SK-N-SH treated with all-trans-retinoic acid at 6 μM for 48 hours (cell line): ENCODE results near the gene EXOC1L.

Experiments used
- ATAC-seq: fragments of 200-7000 bp; cut with Tn5 transposase; 3 replicates; pipeline ENCODE4 v1.9.1; 2020; ENCODE audit warnings: mild to moderate bottlenecking, moderate library complexity
- CSDC2 ChIP-seq: fragments of 250-450 bp; sonication (Bioruptor Pico); IDR thresholded peaks from 2 replicates; pipeline ENCODE4 v1.5.0; 2020; ENCODE audit warnings: mild to moderate bottlenecking, moderate library complexity
- CSRNP3 ChIP-seq: fragments of 250-450 bp; sonication (Bioruptor Pico); IDR thresholded peaks from 2 replicates; pipeline ENCODE4 v1.5.1; 2021; ENCODE audit warnings: mild to moderate bottlenecking, moderate library complexity
- ESRRG ChIP-seq: fragments of 250-450 bp; sonication (Bioruptor Pico); IDR thresholded peaks from 2 replicates; pipeline ENCODE4 v1.6.1; 2021; ENCODE audit warnings: mild to moderate bottlenecking
- GLIS3 ChIP-seq: fragments of 250-450 bp; sonication (Bioruptor Pico); IDR thresholded peaks from 2 replicates; pipeline ENCODE4 v1.5.0; 2020; ENCODE audit warnings: mild to moderate bottlenecking, moderate library complexity
- ISL1 ChIP-seq: fragments of 250-450 bp; sonication (Bioruptor Pico); IDR thresholded peaks from 2 replicates; pipeline ENCODE4 v2.1.2; 2022; ENCODE audit warnings: mild to moderate bottlenecking, moderate library complexity
- OSR1 ChIP-seq: fragments of 250-450 bp; sonication (Bioruptor Pico); IDR thresholded peaks from 2 replicates; pipeline ENCODE4 v1.8.0; 2022; ENCODE audit warnings: moderate library complexity, mild to moderate bottlenecking, inconsistent platforms
- PATZ1 ChIP-seq: fragments of 250-450 bp; sonication (Bioruptor Pico); IDR thresholded peaks from 2 replicates; pipeline ENCODE4 v1.8.0; 2020; ENCODE audit warnings: mild to moderate bottlenecking, moderate library complexity, borderline replicate concordance
- POU6F1 ChIP-seq: fragments of 250-450 bp; sonication (Bioruptor Pico); IDR thresholded peaks from 2 replicates; pipeline ENCODE4 v1.8.0; 2021; ENCODE audit warnings: low read depth, mild to moderate bottlenecking, moderate library complexity, borderline replicate concordance
- PPARA ChIP-seq: fragments of 250-450 bp; sonication (Bioruptor Pico); IDR thresholded peaks from 2 replicates; pipeline ENCODE4 v1.5.0; 2020; ENCODE audit warnings: mild to moderate bottlenecking, borderline replicate concordance
- RARB ChIP-seq: fragments of 250-450 bp; sonication (Bioruptor Pico); IDR thresholded peaks from 2 replicates; pipeline ENCODE4 v1.8.0; 2021; ENCODE audit warnings: mild to moderate bottlenecking, moderate library complexity
- SNAI2 ChIP-seq: fragments of 250-450 bp; sonication (Bioruptor Pico); IDR thresholded peaks from 2 replicates; pipeline ENCODE4 v1.5.0; 2020; ENCODE audit warnings: mild to moderate bottlenecking, moderate library complexity
- TOX ChIP-seq: fragments of 250-450 bp; sonication (Bioruptor Pico); IDR thresholded peaks from 2 replicates; pipeline ENCODE4 v1.8.0; 2021; ENCODE audit warnings: mild to moderate bottlenecking, moderate library complexity, borderline replicate concordance
- TSHZ2 ChIP-seq: fragments of 250-450 bp; sonication (Bioruptor Pico); IDR thresholded peaks from 2 replicates; pipeline ENCODE4 v1.5.0; 2020; ENCODE audit warnings: mild to moderate bottlenecking, moderate library complexity
- ZFP3 ChIP-seq: fragments of 250-450 bp; sonication (Bioruptor Pico); IDR thresholded peaks from 2 replicates; pipeline ENCODE4 v1.5.0; 2020; ENCODE audit warnings: mild to moderate bottlenecking, moderate library complexity
- ZFP30 ChIP-seq: fragments of 450-650 bp; formaldehyde crosslinking; IDR thresholded peaks from 2 replicates; pipeline ENCODE4 v1.5.0; 2022; ENCODE audit warnings: mild to moderate bottlenecking, moderate library complexity
- ZNF565 ChIP-seq: fragments of 450-650 bp; formaldehyde crosslinking; conservative IDR thresholded peaks from 2 replicates; pipeline ENCODE4 v1.5.0; 2020; ENCODE audit warnings: low read depth, mild to moderate bottlenecking, moderate library complexity
- ZNF70 ChIP-seq: fragments of 450-650 bp; formaldehyde crosslinking; IDR thresholded peaks from 2 replicates; pipeline ENCODE4 v1.5.0; 2020; ENCODE audit warnings: mild to moderate bottlenecking, moderate library complexity
- ZNF8 ChIP-seq: fragments of 450-650 bp; formaldehyde crosslinking; IDR thresholded peaks from 2 replicates; pipeline ENCODE4 v1.5.0; 2020; ENCODE audit warnings: mild to moderate bottlenecking, moderate library complexity

EXOC1L gene

GRCh38 chr4:55874831-55875230 lies 55.2 kb downstream of the EXOC1L start:
- TF ChIP-seq ZFP30 (no peak), ZNF70 (CRISPR knock-in tag) (no peak), CSDC2 (CRISPR knock-in tag) (no peak), PATZ1 (CRISPR knock-in tag) (no peak), OSR1 (CRISPR knock-in tag) (no peak)
- no peak for ATAC-seq

GRCh38 chr4:55876387-55876786 lies 56.8 kb downstream of the EXOC1L start:
- ATAC-seq: no peak
- TF ChIP-seq OSR1 (CRISPR knock-in tag) (no peak), PPARA (CRISPR knock-in tag) (no peak), ESRRG (CRISPR knock-in tag) (no peak), TSHZ2 (no peak), SNAI2 (CRISPR knock-in tag) (no peak)

DNA sequence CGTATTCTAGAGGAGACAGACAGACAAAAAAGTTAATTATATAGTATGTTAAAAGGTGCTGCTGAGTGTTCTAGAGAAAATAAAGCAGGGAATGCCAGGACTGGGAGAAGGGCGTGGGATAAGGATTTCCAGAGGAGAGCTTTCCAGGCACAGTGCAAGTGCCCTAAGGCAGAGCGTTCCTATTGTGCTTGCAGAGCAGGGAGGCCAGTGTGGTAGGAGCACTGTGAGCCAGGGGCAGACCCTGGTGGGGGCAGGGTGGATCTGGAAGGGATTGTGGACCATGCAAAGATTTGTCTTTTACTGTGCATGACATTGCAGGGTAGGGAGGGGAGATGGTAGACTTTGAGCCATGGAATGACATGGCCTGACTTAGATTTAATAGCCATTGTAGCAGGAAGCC lies 59.6 kb downstream of the EXOC1L start:
- TF ChIP-seq CSRNP3 (no peak), ISL1 (CRISPR knock-in tag) (no peak), POU6F1 (CRISPR knock-in tag) (no peak), SNAI2 (CRISPR knock-in tag) (no peak), ESRRG (CRISPR knock-in tag) (no peak), ZNF8 (no peak), RARB (CRISPR knock-in tag) (no peak)
- ATAC-seq: no peak; the same call in 2 of the 3 replicates

DNA sequence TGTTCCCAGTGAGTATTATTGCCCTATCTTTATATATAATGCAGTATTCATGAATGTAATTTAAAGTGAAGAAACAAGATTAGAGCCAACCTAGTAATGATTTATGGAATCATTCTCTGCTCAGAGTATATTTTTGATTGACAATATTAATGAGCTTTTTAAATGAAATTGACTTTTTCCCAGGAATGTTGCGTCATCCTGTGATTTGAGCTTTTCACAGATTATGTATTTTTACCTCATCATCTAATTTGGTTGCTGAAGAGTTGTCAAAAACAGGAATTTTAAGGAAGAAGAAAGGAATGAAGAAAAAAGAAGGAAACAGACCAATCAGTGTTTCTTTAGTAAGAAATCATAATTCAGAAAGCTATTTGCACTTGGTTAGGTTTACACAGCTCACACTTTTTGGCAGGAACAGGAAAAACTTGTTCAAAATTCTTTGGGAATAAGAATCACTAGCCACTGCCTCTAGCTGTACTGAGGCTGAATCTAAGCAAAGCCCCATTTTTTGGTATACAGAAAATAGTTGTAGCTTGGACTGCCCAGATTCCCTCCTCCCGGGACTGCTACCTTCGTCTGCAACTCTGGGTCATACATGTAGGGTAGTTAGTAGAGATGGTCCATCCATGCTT lies 61.2 kb downstream of the EXOC1L start:
- TF ChIP-seq GLIS3 (CRISPR knock-in tag) (no peak), ZNF565 (no peak), PPARA (CRISPR knock-in tag) (no peak), ESRRG (CRISPR knock-in tag) (no peak), ZFP3 (CRISPR knock-in tag) (no peak), ZNF8 (no peak), POU6F1 (CRISPR knock-in tag) (no peak), TOX (CRISPR knock-in tag) (no peak), CSRNP3 (no peak)
- ATAC-seq: no peak
